Activated naive CD4-positive, alpha-beta T cell treated with anti-CD3 and anti-CD28 coated beads, Interleukin-2, amount 50 U/mL, for 72 hours (primary cell): ENCODE results near the gene TACR2. TPM values are rescaled to one million over a fixed set of nuclear protein-coding genes. Genes with fewer than 3 reads are reported as not detected.

Source experiments
- ATAC-seq, 2 donors: fragments of 150-1000 bp; cut with Tn5 transposase; 2 replicates each; pipeline ENCODE4 v1.10.0; 2021; ENCODE audit warnings: mild to moderate bottlenecking in 2 of 2, moderate library complexity in 2 of 2
- DNase-seq, 2 donors: peaks; one replicate each; pipeline ENCODE4 v3.0.0; 2021 to 2022; ENCODE audit warnings: low spot score in 2 of 2
- H3K27ac Mint-ChIP-seq, 2 donors: one replicate each; pipeline ENCODE4 v1.8.0; 2022; ENCODE audit warnings: mild to moderate bottlenecking in 2 of 2, mixed read lengths in 2 of 2
- H3K36me3 Mint-ChIP-seq, 2 donors: one replicate each; pipeline ENCODE4 v1.8.0; 2022; ENCODE audit warnings: mixed read lengths in 2 of 2
- H3K9me3 Mint-ChIP-seq, 2 donors: one replicate each; pipeline ENCODE4 v1.8.0; 2022; ENCODE audit warnings: mixed read lengths in 2 of 2
- total RNA-seq, 2 donors: library from RNA; stranded (reverse); gene quantifications; one replicate each; pipeline ENCODE4 v1.2.3, GENCODE V29; 2022

Gene TACR2
- total RNA-seq, 2 donors from 2014 or later: 0.16 TPM; not detected in 1

DNA sequence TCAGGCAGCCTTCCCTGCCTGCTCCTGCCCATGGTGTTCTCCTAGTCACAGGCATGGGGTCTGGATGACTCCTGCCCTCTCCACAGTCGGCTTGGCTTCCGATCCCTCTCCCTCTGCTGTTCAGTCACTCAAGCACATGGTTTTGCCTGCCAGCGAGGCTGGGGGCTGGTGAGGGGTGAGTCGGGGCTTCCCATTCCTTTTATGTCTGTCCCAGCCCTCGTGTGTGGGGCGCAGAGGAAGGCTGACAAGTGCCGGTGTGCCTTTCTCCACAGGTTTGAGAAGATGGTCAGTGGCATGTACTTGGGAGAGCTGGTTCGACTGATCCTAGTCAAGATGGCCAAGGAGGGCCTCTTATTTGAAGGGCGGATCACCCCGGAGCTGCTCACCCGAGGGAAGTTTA, 40.1 kb downstream of the TACR2 start:
- no peaks in the 10 kb centered on the region for H3K9me3 Mint-ChIP-seq
- peaks cover 9 to 21% of the 10 kb centered on the region in 2 donors for H3K36me3 Mint-ChIP-seq
- peak overlapping the region in 1 of 2 donors; percentile 66 for H3K27ac Mint-ChIP-seq

GRCh38 chr10:69375307-69376151, 41.2 kb downstream of the TACR2 start:
- Mint-ChIP-seq H3K36me3 (peaks cover 14 to 32% of the 10 kb centered on the region in 2 donors), H3K9me3 (no peaks in the 10 kb centered on the region), H3K27ac (peak overlapping the region; percentile 44 to 76)
- ATAC-seq: peak in 1 of 2 donors; percentile 18
- DNase-seq: no peak

More for the DNA sequence above, 40.1 kb downstream of the TACR2 start:
- ATAC-seq (no peak), DNase-seq (no peak)

DNA sequence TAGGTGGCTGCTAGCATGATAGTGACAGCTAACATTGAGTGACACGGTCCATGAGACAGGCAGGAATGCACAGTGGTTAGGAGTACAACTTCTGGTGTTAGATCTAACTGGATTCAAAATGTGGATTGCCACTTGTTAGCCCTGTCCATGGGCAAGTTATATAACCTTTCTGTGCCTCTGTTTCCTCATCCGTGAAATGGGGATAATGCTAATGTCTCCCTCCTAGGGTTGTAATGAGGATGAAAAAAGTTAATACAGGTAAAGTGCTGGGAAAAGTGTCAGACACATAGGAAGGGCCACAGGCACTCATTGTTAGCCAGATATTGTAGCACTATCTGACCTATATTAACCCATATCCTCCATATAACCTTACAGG, 41.8 kb downstream of the TACR2 start:
- peaks cover 20 to 38% of the 10 kb centered on the region in 2 donors for H3K36me3 Mint-ChIP-seq
- H3K27ac Mint-ChIP-seq: peak overlapping the region in 1 of 2 donors; percentile 76
- ATAC-seq: no peak

DNA sequence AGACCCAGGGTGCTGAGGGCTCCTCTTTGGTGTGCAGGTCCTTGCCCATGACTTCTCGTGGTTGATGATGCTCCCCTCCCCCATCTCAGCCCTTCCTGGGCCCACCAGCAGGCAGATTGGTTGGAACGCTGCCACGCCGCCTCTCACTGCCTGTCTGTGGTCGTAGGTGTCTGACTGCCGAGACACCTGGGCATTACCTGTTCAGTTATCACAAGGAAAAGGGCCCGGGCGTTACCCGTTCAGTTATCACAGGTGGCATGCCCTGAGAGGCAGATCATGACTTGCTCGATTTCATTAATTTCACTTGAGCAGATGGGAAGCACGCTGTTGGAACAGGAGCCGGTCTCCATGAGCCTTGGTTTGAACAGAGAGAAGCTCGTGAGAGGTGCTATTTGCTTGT, 42.5 kb downstream of the TACR2 start:
- no peak for DNase-seq
- Mint-ChIP-seq H3K36me3 (peaks cover 24 to 45% of the 10 kb centered on the region in 2 donors), H3K27ac (peak overlapping the region; percentile 39 to 76), H3K9me3 (no peaks in the 10 kb centered on the region)
- no peak for ATAC-seq

More for the DNA sequence above, 41.8 kb downstream of the TACR2 start:
- DNase-seq: no peak
- no peaks in the 10 kb centered on the region for H3K9me3 Mint-ChIP-seq

GRCh38 chr10:69372126-69372980, 44.4 kb downstream of the TACR2 start:
- H3K36me3 Mint-ChIP-seq: peaks cover 27 to 43% of the 10 kb centered on the region in 2 donors
- H3K9me3 Mint-ChIP-seq: no peaks in the 10 kb centered on the region
- peak overlapping the region in 1 of 2 donors; percentile 22 for H3K27ac Mint-ChIP-seq
- ATAC-seq (no peak), DNase-seq (no peak)

- peaks cover 18 to 45% of the 10 kb centered on the region in 2 donors for H3K36me3 Mint-ChIP-seq
- no peaks in the 10 kb centered on the region for H3K9me3 Mint-ChIP-seq
- H3K27ac Mint-ChIP-seq: peak overlapping the region in 1 of 2 donors; percentile 60
- DNase-seq: no peak
- ATAC-seq: no peak
Measured at GRCh38 chr10:69367469-69367868, 49.2 kb downstream of the TACR2 start.

DNA sequence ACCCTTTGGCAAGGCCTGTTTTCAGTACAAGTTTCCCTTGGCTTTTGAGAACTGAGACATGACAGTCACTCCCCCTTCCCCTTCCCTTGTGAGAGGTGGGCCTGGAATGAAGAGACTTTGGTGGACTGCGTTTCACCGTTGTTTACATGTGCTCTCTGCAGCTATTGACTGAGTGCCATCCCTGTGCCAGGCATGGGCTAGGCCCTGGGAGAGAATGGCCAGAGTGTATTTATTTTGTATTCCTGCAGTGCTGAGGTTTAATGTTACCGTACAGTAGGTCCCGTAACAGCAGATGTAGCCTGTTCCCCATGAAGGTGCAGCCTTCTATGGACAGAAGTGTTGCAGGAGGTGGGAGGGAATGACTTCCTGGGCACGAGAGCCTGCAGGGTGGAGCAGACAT, 50.0 kb downstream of the TACR2 start:
- Mint-ChIP-seq H3K9me3 (no peaks in the 10 kb centered on the region), H3K27ac (no peak overlapping the region), H3K36me3 (peaks cover 18 to 39% of the 10 kb centered on the region in 2 donors)
- ATAC-seq (no peak), DNase-seq (no peak)

- H3K36me3 Mint-ChIP-seq: peaks cover 14 to 22% of the 10 kb centered on the region in 2 donors
- H3K9me3 Mint-ChIP-seq: no peaks in the 10 kb centered on the region
- DNase-seq: no peak
- no peak for ATAC-seq
- peak overlapping the region; percentile 44 to 57 for H3K27ac Mint-ChIP-seq
Measured at GRCh38 chr10:69364232-69364940, 52.3 kb downstream of the TACR2 start.

DNA sequence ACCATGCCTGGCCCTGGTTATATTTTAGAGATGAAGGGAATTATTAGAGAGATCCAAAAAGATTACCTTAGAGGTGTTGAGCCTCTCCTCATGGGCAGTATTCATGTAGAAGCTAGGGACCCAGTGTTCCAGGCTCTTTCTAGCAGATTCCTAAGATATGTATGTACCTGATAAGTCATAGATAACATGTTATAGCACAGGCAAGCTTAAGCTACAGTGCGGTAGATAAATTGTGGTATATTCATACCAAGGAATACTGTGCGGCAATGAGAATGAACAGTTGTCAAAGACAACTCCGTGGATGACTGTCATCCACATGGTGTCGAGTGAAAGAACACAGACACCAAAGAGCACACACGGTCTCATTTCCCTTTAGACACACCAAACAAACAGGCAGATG, 53.1 kb downstream of the TACR2 start:
- peaks cover 9 to 17% of the 10 kb centered on the region in 2 donors for H3K36me3 Mint-ChIP-seq
- ATAC-seq: no peak
- no peaks in the 10 kb centered on the region for H3K9me3 Mint-ChIP-seq
- peak overlapping the region; percentile 57 to 84 for H3K27ac Mint-ChIP-seq
- DNase-seq: no peak

GRCh38 chr10:69362471-69362954, 54.2 kb downstream of the TACR2 start:
- H3K9me3 Mint-ChIP-seq: no peaks in the 10 kb centered on the region
- peak overlapping the region; percentile 57 to 84 for H3K27ac Mint-ChIP-seq
- H3K36me3 Mint-ChIP-seq: peaks cover 9 to 17% of the 10 kb centered on the region in 2 donors
- ATAC-seq: no peak
- DNase-seq: no peak

DNA sequence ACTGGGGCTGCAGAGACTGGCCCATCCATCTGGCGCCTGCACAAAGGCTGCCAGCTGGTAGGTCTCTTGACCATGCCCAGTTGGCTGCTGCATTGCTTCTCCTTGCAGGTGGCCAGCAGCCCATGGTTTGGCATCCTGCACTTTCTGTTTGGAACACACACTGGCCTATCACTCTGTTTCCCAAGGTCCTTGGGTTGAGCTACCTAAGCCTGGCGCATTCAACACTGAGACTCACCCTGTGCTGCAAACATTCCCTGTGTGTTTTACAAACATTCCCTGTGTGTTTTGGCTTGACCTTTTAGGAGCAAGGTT, 55.5 kb downstream of the TACR2 start:
- DNase-seq: no peak

DNA sequence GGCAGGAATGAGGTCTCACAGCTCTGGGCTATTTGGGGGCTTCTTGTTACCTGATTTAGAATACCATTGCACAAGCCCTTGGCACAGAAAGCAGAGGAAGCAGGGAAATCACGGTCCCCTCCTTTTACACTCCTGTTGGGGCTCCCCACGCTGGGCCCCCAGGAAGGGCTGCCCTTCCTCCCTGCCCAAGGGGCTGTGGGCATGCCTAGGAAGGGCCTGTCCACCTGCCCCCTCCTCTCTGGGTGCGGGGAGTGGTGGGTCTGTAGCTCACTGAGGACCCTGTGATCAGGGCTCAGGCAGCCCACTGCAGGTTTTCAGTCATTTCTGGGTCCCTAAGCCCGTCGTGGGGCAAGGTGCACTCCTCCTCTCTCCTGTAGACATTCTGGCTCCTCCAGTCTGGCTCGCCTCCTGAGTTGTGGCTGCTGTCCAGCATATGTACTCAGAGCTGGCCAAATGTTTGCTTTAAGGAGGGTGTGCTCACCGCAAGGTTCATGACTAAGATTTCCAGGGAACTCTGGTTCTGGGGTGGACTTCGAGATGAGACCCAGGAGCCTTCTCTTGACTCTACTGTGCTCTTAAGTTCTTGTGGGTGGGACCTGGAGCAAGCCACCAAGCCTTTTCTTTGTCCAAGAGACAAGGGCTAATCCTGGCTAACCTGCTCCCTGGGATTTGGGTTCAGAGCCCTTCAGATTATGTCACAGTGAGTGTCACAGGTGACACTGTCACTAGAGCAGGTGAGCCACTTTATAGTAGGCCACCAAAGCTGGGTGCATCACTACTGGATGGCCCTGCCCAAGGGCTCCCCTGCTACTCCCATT, 56.0 kb downstream of the TACR2 start:
- Mint-ChIP-seq H3K27ac (peak overlapping the region in 1 of 2 donors; percentile 86), H3K36me3 (peaks cover 9 to 11% of the 10 kb centered on the region in 2 donors)
- no peak for ATAC-seq

More for the DNA sequence above, 55.5 kb downstream of the TACR2 start:
- ATAC-seq: no peak
- Mint-ChIP-seq H3K36me3 (peaks cover 9 to 14% of the 10 kb centered on the region in 2 donors), H3K9me3 (no peaks in the 10 kb centered on the region), H3K27ac (peak overlapping the region in 1 of 2 donors; percentile 22)

GRCh38 chr10:69359594-69359993, 57.1 kb downstream of the TACR2 start:
- ATAC-seq (peak; percentile 14 to 63), DNase-seq (no peak)
- peaks cover 9 to 17% of the 10 kb centered on the region in 2 donors for H3K36me3 Mint-ChIP-seq
- H3K27ac Mint-ChIP-seq: peak overlapping the region; percentile 12 to 19
- H3K9me3 Mint-ChIP-seq: no peaks in the 10 kb centered on the region

More for the DNA sequence above, 56.0 kb downstream of the TACR2 start:
- DNase-seq: no peak
- H3K9me3 Mint-ChIP-seq: no peaks in the 10 kb centered on the region

DNA sequence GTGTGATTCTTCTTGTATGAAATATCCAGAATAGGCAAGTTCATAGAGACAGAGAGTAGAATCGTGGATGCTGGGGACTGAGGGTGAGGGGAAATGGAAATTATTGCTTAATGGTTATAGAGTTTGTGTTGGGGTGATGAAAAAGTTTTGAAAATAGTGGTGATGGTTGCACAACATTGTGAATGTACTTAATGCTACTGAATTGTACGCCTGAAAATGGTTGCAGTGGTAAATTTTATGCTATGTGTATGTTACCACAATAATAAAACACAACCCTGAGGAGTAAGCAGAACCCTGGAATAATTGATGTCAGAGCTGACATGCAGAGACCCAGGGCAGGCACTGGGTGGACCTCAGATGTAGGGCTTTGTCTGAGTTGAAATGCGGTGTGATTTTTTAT, 57.6 kb downstream of the TACR2 start:
- peak overlapping the region; percentile 19 to 26 for H3K27ac Mint-ChIP-seq
- H3K36me3 Mint-ChIP-seq: peaks cover 9 to 21% of the 10 kb centered on the region in 2 donors
- no peak for DNase-seq
- peak in 1 of 2 donors; percentile 21 for ATAC-seq
- no peaks in the 10 kb centered on the region for H3K9me3 Mint-ChIP-seq

DNA sequence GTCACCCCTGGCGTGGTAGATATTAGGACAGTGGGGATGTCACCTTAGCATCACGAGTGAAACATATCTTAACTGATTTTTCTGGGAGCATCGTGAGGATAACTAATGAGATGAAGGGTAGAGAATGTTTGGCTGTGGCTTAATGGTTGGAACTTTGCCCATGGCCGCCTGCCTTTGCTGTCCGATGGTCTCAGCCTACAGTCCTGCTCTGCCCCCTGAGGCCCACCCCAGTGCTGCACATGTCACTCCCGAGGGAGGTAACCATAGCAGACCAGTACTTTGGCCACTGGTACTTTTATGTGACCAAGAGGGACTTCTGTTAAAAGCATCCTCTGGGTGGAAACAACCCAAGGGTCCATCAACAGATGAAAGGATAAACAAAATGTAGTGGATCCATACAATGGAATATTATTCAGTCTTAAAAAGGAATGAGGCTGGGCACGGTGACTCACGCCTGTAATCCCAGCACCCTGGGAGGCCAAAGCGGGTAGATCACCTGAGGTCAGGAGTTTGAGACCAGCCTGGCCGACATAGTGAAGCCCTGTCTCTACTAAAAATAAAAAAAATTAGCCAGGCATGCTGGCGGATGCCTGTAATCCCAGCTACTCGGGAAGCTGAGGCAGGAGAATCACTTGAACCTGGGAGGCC, 58.4 kb downstream of the TACR2 start:
- ATAC-seq (no peak), DNase-seq (no peak)
- Mint-ChIP-seq H3K27ac (peak overlapping the region; percentile 26 to 46), H3K9me3 (no peaks in the 10 kb centered on the region), H3K36me3 (peaks cover 9 to 24% of the 10 kb centered on the region in 2 donors)
